Hepatic stellate cell (primary cell): ENCODE measurements around the gene ARFIP1.
"Not testable (repeated sequence)": the region's sequence is repeated elsewhere in the genome, so short reads cannot be mapped to it uniquely, and the experiment has no call there.

Experiments
- DNase-seq: peaks from one replicate; pipeline ENCODE4 v3.0.0; 2011; ENCODE audit warnings: low spot score

The ARFIP1 gene

GRCh38 chr4:152779513-152780266 lies at the start of gene ARFIP1, which contains the start of gene TIGD4:
TSS of gene ARFIP1 (plus strand) at chr4:152779954. CDS start at chr4:152829634, 49,680 bp downstream.
TSS of gene TIGD4 (minus strand) at chr4:152779730. CDS start at chr4:152771004, 8,726 bp downstream.
- DNase-seq = peak; percentile 91

GRCh38 chr4:152731997-152732396 lies 47.8 kb upstream of the ARFIP1 start:
- no peak for DNase-seq

- no peak for DNase-seq
Measured at GRCh38 chr4:152734015-152734698, 45.6 kb upstream of the ARFIP1 start.

GRCh38 chr4:152734699-152735050 lies 45.1 kb upstream of the ARFIP1 start:
- no peak for DNase-seq

- DNase-seq = no peak
Measured at GRCh38 chr4:152735396-152735859, 44.3 kb upstream of the ARFIP1 start.

- DNase-seq = no peak
Measured at GRCh38 chr4:152735906-152736305, 43.8 kb upstream of the ARFIP1 start.

GRCh38 chr4:152738827-152739226 lies 40.9 kb upstream of the ARFIP1 start:
- no peak for DNase-seq

- DNase-seq = no peak
Measured at GRCh38 chr4:152747444-152747843, 32.3 kb upstream of the ARFIP1 start.

GRCh38 chr4:152748619-152749018 lies 31.1 kb upstream of the ARFIP1 start:
- DNase-seq = no peak

- no peak for DNase-seq
Measured at GRCh38 chr4:152763796-152764195, 16.0 kb upstream of the ARFIP1 start.

GRCh38 chr4:152765069-152765737 lies 14.6 kb upstream of the ARFIP1 start:
- not testable (repeated sequence) for DNase-seq

GRCh38 chr4:152771741-152772533 lies 7.8 kb upstream of the ARFIP1 start:
- no peak for DNase-seq

GRCh38 chr4:152773339-152773738 lies 6.4 kb upstream of the ARFIP1 start:
- DNase-seq = no peak

- DNase-seq = no peak
Measured at GRCh38 chr4:152773953-152774352, 5.8 kb upstream of the ARFIP1 start.

GRCh38 chr4:152776352-152776751 lies 3.4 kb upstream of the ARFIP1 start:
- no peak for DNase-seq

- DNase-seq = no peak
Measured at GRCh38 chr4:152777488-152777887, 2.3 kb upstream of the ARFIP1 start.

GRCh38 chr4:152778656-152779512 lies 870 bp upstream of the ARFIP1 start:
- peak; percentile 7 for DNase-seq

- DNase-seq = peak; percentile 46
Measured at GRCh38 chr4:152780267-152780778, 569 bp downstream of the ARFIP1 start.

GRCh38 chr4:152784490-152785350 lies 5.0 kb downstream of the ARFIP1 start:
- peak; percentile 48 for DNase-seq
